Measurements from ENCODE around the gene PDGFC.
A peak's percentile ranks its signal among the peaks of the same experiment; 100 is the strongest.

Gene PDGFC, protein sequence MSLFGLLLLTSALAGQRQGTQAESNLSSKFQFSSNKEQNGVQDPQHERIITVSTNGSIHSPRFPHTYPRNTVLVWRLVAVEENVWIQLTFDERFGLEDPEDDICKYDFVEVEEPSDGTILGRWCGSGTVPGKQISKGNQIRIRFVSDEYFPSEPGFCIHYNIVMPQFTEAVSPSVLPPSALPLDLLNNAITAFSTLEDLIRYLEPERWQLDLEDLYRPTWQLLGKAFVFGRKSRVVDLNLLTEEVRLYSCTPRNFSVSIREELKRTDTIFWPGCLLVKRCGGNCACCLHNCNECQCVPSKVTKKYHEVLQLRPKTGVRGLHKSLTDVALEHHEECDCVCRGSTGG

DNA sequence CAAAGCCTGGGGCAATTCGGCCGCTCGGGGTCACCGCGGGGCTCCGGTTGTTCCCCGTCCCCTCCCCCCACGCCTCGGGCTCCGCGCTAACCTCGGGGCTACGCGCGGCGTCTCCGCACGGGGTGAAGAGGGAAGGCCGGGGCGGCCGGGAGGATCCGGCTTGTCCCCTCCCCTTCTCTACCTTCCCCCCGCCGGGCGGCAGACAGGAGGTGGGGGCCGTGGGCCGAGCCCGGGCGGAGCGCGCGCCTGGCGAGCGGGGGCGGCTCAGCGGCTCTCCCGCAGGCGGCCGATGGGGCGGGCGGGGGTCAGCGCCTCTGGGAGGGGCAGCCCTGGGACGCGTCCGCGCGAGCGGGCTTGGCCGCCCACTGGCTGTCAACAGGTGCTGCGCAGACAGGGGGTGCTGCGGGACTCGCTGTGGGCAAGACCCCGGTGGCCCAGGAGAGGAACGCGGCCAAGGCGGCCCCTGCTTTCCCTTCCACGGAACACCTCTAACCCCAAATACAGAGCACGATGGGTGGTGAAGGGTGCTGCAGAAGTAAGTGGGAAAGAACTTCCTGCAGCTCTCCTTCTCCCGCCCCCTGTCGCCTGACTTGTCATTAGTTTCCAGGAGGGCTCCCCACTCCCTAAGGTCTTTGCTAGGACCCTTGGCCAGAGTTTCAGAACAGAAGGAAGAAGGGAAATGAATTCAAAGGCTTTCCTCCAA, at the start of gene PDGFC:
TSS of gene PDGFC (minus strand) at position 124 of the 703 bp plus-strand sequence. CDS start 896 bp downstream, outside the sequence.
- DNase-seq: peak; percentile 51

DNA sequence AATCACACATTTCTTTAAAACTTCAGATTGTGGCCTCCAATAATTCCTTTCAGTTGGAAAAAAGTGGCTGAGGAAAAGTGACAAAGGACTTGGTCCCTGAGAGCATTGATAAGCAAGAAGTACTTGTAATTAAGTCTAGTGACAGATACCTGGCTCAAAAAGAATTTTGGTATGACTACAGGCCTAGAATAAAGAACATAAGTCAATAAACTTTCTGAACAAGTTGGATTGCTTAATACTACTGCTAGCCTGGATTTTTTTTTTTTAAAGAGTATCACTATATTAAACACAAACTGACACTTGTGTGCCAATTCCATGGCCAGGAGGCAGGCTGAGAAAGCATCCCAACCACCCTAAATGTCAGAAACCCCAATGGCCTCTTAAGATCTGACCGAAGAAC, 49.3 kb upstream of the PDGFC start:
- DNase-seq: no peak

DNA sequence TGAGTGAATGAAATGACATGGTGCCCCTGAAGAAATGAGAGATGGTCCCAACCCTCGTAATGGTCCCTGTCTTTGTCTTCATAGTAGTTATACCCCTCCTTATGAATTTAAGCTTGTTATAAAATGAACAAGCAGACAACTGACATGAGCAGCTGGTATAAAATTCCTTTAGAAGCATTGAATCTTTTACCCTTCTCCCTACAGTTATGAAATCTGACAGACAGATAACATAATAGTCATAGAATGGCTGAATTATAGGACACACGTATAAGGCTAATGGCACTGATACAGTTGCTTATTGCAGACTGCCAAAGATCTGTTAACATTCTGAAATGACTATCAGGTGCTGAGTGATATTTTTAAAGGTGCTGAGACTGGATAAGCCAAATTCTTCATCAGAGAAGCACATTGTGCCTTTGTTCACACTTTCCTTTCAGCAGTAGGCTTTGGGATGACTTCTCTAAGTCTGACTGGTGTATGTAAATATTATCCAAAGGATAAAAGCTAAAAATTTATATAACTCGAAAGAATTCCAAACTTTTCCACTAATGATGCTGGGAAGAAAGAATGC, 47.4 kb upstream of the PDGFC start:
- no peak for DNase-seq

DNA sequence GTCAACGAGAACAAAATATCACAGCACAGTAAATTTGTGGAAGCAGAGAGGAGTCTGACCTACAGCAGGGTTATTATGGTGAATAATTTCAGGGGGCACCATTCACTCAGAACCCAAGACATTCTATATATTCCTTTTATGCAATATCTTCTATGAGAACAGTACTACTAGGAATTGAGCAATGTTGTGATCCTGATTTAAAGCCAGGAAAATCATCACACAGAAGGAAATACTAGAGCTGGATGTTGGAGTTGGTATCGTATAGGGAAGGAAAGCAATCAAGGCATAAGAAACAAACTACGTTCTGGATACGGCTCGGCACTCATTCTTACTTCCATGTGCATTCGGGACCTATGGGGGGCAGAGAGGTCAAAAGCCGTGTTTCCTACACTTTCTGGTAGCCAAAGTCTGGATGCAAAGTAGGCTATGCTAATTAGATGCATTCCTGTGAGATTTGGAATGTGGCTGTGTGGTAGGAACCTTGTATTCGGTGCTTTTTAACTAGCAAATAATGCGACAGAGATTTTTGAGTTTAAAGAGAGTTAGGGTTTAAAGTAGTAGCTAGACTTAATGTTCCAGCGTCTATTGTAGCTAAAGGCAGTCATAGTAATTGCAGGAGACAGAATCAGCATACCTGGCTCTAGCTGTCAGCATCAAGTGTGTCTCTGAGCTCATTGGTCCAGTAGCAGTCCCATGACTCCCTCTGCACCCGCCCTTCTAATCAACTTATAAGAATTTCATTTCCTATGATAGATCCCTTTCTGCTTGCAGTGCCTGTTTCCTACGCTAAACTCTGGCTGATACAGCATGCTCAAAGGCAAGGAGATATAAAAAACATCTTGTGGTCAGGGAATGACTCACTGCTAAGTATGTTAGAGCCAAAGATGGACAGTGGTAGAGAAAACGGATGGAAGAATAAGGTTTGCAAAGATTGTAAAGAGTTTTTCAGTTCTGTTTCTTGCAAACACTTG, 43.3 kb upstream of the PDGFC start:
- DNase-seq: no peak

DNA sequence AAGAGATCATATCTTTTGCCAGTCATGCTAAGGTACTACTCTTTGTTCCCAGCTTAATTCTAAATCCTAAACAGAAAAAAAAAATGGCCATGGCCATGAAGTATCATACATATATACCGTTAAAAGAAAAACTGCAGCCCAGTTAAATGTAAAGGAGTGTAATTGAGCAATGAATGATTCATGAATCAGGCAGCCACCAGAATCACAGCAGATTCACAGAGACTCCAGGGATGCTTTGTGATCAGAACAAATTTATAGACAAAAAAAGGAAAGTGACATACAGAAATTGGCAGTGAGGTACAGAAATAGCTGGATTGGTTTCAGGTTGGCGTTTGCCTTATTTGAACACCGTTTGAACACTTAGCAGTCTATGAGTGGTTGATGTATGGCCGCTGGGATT, 42.1 kb upstream of the PDGFC start:
- no peak for DNase-seq

DNA sequence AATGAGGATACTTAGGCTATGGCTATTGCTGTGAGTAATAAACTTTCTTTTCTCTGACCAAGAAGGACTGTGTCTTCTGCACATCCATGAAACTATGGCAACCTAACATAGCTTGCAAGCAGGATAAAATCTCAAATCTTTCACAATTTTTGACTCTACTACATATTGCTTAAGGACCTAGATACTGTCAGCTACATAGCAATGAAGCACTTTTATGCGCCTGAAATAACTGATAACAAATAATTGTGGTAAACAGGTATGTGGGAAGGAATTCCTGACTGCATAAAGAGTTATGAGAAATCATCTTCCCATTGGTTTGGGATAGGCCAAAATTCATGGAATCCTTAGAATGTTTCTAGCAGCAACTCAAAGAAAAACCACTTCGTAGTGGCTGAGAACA, 41.2 kb upstream of the PDGFC start:
- DNase-seq: no peak

DNA sequence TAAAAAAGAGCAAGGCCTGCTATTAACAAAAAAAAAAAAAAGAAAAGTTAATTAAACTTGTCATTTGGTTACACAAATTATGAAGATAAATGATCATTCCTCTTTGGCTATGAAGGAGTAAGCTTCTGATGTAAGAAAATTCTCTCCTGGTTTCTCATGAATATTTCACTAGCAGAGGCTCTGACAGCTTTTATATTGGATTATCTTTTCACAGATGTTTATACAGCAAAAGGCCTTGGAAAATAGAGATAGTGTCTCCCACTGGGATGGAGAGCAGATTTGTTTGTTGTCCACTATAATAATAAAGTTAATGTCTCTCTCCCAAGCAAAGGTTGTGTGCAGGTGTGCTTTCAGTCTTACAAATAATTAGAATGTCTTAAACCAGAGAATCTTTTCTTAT, 40.7 kb upstream of the PDGFC start:
- DNase-seq: no peak

DNA sequence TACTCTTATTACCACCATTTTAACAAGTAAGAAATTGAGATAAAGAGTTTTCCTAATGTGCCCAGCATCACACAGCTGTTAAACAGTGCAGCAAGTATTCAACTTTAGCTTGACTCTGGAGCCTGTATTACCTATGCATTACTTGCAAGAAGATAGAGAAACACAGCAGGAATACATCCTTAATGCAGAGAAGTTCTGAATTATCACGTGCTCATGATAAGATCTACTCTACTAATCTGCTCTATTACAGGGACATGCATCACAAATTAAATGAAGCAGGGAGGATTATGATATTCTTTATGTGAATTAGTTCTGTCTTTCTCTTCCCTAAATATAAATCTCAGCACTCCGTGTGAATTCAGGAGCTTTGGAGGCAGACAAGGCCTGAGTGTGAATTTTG, 39.0 kb upstream of the PDGFC start:
- no peak for DNase-seq

DNA sequence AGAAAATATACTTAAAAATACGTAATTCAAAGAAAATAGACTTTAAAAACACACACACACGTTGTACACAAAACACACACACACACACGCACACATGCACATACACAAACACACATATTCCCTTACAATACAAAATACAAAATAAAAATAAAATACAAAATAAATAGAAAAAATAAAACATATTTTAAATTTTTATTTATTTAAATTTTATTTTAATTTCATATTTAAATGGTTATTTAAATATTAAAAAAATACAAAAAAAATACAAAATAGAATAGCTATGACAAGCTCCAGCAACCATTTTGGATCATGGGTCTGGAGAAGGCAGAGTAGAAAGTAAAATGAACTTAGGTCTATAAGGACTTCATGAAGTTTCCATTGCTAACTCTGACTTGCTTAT, 34.2 kb upstream of the PDGFC start:
- no peak for DNase-seq

DNA sequence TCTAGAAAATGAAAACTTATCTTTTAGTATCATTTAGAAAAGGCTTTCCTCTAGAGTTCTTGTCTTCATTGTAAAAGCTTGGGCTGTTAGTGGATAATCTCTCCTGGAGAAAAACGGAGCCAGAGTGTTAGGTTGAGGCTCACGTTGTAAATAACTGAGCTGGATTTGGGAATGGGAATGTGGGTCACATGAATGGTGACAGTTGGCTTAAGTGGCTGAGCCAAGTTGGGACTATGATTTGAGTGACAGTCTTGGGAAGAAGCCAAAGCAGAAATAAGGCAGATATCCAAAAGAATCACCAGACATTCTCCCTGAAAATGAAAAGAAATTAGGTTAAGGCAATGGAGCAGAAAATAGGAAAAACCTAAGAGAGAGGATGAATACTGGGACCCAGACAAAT, 33.6 kb upstream of the PDGFC start:
- no peak for DNase-seq

DNA sequence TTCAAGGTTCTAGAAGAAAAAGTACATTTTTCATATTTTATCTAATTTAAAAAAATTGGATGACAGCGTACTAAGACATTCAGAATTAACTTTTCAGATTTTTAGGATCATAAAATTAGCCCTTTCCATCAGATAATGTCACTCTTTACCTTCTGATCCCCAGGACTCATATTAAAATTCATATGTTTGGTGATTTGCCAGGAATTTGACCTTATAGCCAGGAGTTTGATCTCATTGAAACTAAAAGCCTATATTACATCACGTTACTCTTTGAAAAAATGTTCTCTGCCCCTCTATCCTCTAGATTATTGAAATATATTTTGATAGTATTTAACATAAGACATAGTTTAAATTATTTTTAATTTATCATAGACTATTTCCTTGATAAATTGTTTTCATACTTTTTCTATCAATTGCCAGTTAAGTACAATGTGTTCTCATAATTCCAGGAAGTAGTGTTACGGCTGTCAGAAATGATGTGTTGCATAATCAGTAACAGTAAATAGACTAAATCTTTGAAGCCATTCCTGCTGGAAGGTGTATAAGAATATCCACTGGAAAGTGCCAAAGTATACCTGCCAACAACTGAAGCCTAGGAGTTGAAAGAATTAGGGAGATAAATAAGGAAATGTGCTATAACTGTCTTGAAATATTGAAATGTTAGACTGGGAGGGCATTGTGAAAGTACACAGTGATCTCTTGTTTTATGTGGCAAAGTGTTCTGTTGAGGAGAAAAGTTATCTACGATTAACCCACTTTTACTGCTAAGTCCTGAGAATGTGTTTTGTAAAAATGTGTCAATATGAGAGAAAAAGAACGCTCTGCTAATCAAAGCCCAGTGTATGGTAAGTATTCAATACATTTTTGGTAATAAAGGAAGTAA, 32.9 kb upstream of the PDGFC start:
- DNase-seq: no peak

DNA sequence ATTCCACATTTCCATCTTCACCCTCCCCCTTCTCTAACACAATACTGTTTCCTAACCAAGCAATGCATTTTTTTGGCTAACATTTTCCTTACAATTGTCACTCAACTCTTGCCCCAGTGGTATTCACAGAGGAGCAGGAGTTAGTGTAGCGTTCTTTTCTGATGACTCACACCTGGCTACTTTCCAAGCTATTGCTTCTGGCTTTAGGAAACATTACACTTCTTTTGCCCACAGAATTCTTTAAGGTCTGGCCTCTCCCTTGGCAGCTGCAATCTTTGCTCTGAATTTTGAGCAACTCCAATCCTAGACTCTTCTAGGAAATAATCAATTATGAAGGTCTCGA, 27.5 kb upstream of the PDGFC start:
- DNase-seq: no peak

DNA sequence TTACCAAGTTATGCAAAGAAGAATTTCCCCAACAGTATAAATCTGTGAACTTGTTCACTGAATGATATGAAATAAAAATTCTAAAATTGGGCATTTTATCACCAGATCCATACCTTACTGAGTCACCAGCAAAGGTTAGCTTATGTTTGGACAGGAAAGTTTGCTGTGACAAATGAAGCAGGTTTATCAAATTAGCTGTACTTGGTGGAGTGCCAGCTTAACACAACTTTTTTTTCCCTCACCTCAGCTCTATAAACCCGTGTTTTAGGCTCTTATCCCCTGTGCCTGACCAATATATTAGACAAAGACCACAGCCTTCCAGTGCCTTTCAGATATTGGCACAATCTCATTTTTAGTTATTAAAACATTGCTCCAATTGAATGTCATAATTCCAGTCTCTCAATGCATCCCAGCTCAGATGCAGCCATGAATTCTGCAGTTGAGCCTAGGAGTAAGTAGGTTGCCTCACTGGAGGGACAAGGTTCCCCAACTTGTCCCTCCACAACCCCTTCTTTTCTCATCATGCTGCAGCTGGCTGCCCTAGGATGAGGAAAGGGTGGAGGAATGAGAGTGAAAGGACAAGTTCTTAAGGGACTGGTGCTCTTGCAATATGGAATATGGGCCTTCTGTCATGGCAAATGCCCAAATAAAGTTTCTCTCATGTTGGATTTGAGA, 27.0 kb upstream of the PDGFC start:
- DNase-seq: no peak

DNA sequence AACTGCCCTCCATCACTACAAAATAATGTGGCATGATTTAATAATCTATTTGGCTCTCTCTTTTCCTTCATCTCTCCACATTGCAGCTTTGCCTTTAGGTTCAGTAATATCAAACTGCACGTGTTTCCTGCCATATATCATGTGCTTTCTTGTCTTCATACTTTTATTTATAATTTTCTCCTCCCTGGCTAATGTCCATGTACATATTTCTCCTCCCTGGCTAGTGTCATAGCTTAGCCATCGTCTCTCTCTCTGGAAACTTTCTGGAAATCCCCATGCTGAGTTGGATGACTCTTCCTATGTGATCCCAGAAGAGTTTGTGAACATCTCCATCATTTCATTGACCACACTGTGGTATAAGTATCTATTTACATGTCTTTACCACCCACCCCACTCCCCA, 21.3 kb upstream of the PDGFC start:
- DNase-seq: no peak

DNA sequence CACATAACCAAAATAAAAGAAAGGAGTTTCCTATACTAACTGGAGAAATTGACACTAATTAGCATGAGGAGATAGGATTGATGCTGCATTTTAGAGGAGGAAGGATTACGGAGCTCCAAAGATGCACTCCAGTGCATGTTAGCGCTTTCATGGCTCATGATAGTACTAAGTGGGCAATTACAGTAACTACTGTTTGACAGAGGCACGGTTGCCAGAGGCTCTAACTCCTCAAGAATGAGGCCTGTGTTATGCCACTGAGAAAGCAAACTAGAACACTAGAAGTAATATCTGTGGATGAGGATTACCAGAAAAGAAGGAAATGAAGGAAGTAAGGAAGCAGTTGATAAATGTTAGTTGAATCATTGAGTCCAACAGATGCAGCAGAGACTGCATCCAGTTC, 19.6 kb upstream of the PDGFC start:
- DNase-seq: no peak

DNA sequence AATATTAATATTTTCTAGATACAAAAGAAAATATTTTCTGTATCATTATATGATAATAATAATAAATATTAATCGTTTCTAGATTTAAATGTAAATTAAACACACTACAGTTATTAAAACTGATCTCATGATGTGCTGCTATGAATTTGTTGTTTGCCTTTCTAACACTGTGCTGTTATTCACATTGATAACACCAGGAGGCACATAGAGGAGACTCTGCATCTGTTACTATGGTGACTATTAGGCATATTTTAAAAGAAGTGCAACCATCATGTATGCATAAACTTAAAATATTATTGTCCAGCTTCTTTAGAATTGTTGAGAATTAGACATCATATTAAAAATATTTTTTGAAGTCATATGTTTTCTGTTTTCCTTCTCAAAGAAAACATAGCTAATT, 11.8 kb upstream of the PDGFC start:
- no peak for DNase-seq

DNA sequence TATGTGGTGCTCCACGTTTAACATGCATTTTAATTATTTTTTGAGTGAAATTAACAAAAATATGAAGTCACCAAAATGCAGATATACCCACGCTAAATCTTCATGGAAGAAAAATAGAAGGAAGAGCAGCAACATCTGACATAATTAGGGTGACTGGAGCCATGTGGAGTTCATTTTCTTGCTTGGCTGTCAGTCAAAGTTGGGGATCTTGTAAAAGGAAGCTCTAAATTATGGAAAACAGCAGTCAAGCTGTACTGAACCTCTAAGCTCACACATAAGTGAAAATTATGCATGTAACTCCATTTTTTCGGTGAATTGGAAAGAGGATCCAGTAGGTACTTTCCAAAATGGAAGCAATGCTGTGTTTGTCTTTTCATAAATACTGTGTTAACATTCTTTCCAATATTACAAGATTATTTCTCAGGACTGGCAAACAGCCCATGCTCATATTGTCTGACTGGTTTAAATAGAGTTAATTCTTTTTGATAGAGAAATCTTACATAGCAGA, 9.7 kb upstream of the PDGFC start:
- DNase-seq: no peak

DNA sequence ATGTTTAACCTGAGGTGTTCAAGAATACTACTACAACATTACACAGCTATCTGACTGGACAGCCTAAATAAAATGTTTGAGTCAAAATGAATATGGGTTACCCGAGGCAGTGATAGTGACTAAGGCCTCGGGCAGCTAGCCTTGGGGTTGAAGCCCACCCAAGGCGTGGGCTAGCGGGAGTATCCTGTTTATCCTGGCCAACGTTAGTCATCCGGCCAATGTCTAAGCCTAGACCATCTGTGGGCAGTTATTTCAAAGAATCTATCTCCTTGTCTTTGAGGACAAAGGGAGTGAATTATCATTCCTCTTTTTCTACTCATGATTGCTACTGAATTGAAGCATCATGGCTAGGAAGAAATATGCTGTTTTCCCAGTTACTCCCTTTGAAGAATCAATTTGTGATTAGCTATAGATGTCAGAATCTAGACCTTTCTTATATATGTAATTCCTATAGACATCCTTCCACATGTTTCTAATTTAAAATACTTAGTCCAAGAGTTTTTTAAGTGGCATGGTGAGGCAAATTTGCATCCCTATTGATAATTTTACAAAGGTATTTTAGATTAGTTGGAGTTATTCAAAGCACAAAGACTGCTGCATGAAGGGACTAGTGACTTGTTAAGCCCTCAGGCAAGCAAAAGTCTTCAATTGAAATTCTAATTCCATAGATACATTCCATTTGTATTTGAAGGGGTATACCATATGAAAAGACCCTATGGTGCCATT, 6.0 kb upstream of the PDGFC start:
- no peak for DNase-seq

DNA sequence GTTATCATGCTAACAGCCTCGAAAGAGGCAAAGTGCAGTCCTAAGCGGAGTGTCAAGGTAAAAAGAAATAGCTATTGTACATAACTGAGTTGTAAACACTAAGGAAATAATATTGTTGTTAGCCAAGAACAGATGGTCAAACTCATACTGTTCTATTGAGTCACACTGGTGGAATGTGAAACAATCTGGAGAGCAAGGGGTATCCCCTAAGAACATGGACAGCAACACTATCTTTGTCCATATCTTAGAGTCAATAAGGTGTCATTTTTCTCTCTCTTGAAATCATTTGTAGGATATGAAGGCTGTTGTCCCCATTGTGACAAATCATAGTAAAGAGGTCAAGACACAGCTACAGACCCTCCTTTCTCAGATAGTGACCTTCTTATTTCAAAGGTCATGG, 4.5 kb upstream of the PDGFC start:
- no peak for DNase-seq

DNA sequence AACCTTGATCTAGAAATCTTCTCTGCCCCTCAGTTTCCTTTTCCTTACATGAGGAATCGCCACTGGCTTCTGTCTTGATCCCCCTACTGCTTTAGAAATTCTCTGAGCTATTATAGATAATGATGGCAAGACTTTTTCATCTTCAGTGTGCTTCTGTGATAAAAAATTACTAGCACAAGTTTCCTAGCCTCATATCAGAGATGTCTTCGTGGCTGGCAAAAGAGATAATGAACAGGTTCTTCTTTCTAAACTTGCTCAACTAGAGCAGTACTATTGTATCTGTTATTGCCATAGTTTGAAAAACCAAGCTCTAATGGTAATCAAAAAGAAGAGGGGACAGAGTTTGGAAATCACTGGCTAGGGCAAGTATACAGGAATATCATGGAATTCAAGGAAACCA, 4.1 kb upstream of the PDGFC start:
- no peak for DNase-seq

DNA sequence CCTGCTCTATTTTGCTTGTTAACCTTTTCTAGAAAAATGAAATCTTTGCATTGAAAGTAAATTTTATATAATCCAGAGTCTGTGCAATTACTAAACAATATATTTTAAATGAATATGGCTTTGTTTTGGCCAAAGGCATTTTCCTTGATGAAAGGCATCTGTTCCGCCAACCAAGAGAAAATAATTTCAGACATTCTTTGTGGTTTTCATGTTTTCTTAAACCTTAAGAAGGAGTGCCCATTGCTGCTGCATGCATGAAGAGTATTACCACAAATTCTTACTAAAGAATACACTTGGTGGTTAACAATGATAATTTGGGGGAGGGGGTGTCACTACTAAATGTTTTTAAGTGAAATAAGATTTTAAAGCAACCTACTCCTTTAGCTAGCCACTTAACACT, 2.7 kb upstream of the PDGFC start:
- DNase-seq: no peak

Data from NCI-H1092 treated with DMSO at 0.1 percent for 48 hours (cell line).